ENCODE data around the gene PLS3. TPM values are rescaled to one million over a fixed set of nuclear protein-coding genes. Genes with fewer than 3 reads are reported as not detected.

Gene PLS3
- polyA plus RNA-seq, 1 donor from 2014 or later: 3.8 TPM

DNA sequence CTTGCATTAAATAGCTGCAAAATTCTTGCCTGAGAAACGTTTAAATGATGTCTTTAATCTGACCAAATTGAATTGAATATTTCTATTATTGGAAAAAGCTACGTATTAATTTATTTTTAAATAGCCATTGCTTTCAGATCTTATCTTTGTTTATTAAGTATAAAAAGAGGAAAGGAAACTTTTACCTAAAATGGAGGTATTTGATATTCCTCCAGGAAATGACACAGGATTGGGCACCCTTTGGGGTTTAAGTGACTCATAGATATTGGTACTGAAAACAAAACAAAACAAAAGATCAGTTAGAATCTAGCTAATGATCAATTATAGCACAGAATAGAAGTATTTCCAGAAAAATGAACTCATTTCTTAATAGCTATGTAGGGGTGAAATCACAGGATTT is 34.1 kb downstream of the PLS3 start:
- no peaks in the 10 kb centered on the region for H3K36me3 ChIP-seq (ENCODE audit: insufficient read depth, low read length)
- no peak overlapping the region for H3K4me2 ChIP-seq (ENCODE audit: low read length)
- H3K9me2 ChIP-seq (ENCODE audit: insufficient read depth, low read length): no peaks in the 10 kb centered on the region
- H3K9ac ChIP-seq (ENCODE audit: low read length): no peak overlapping the region
- no peaks in the 10 kb centered on the region for H3K27me3 ChIP-seq (ENCODE audit: insufficient read depth, low read depth, low read length)
- no peaks in the 10 kb centered on the region for H3F3A ChIP-seq (ENCODE audit: insufficient read depth, low read length, poor library complexity, severe bottlenecking)
- H2AFZ ChIP-seq (ENCODE audit: low read depth, low read length): no peak overlapping the region
- H3K4me3 ChIP-seq (ENCODE audit: low read length): no peak overlapping the region
- no peaks in the 10 kb centered on the region for H3K79me2 ChIP-seq (replicated peaks; ENCODE audit: insufficient read depth, low read length)
- H3K27ac ChIP-seq (ENCODE audit: low read length): no peak overlapping the region
- no peaks in the 10 kb centered on the region for H3K9me3 ChIP-seq (ENCODE audit: low read length)
- no peak for TF ChIP-seq RAD21 (conservative IDR thresholded peaks at IDR 0.05)
- no peak for TF ChIP-seq POLR2AphosphoS5 (IDR thresholded peaks at IDR 0.05)
- no peak for TF ChIP-seq SMC3 (conservative IDR thresholded peaks at IDR 0.05; ENCODE audit: poor library complexity)
- TF ChIP-seq, protein P1, sequence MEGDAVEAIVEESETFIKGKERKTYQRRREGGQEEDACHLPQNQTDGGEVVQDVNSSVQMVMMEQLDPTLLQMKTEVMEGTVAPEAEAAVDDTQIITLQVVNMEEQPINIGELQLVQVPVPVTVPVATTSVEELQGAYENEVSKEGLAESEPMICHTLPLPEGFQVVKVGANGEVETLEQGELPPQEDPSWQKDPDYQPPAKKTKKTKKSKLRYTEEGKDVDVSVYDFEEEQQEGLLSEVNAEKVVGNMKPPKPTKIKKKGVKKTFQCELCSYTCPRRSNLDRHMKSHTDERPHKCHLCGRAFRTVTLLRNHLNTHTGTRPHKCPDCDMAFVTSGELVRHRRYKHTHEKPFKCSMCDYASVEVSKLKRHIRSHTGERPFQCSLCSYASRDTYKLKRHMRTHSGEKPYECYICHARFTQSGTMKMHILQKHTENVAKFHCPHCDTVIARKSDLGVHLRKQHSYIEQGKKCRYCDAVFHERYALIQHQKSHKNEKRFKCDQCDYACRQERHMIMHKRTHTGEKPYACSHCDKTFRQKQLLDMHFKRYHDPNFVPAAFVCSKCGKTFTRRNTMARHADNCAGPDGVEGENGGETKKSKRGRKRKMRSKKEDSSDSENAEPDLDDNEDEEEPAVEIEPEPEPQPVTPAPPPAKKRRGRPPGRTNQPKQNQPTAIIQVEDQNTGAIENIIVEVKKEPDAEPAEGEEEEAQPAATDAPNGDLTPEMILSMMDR (IDR thresholded peaks at IDR 0.05; ENCODE audit: poor library complexity, severe bottlenecking): no peak
- no peak for TF ChIP-seq EP300 (conservative IDR thresholded peaks at IDR 0.05; ENCODE audit: poor library complexity, severe bottlenecking)
- TF ChIP-seq TAF1 (IDR thresholded peaks at IDR 0.05; ENCODE audit: low read depth): no peak
- TF ChIP-seq MXI1 (conservative IDR thresholded peaks at IDR 0.05; ENCODE audit: poor library complexity, severe bottlenecking): no peak
- no peak for TF ChIP-seq EZH2 (IDR thresholded peaks at IDR 0.05; ENCODE audit: borderline replicate concordance, insufficient read depth, low read length, poor library complexity, severe bottlenecking)
- TF ChIP-seq, protein P2, sequence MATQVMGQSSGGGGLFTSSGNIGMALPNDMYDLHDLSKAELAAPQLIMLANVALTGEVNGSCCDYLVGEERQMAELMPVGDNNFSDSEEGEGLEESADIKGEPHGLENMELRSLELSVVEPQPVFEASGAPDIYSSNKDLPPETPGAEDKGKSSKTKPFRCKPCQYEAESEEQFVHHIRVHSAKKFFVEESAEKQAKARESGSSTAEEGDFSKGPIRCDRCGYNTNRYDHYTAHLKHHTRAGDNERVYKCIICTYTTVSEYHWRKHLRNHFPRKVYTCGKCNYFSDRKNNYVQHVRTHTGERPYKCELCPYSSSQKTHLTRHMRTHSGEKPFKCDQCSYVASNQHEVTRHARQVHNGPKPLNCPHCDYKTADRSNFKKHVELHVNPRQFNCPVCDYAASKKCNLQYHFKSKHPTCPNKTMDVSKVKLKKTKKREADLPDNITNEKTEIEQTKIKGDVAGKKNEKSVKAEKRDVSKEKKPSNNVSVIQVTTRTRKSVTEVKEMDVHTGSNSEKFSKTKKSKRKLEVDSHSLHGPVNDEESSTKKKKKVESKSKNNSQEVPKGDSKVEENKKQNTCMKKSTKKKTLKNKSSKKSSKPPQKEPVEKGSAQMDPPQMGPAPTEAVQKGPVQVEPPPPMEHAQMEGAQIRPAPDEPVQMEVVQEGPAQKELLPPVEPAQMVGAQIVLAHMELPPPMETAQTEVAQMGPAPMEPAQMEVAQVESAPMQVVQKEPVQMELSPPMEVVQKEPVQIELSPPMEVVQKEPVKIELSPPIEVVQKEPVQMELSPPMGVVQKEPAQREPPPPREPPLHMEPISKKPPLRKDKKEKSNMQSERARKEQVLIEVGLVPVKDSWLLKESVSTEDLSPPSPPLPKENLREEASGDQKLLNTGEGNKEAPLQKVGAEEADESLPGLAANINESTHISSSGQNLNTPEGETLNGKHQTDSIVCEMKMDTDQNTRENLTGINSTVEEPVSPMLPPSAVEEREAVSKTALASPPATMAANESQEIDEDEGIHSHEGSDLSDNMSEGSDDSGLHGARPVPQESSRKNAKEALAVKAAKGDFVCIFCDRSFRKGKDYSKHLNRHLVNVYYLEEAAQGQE (IDR thresholded peaks at IDR 0.05; ENCODE audit: borderline replicate concordance): no peak
- no peaks in the 10 kb centered on the region for H4K20me1 ChIP-seq (ENCODE audit: insufficient read depth)

DNA sequence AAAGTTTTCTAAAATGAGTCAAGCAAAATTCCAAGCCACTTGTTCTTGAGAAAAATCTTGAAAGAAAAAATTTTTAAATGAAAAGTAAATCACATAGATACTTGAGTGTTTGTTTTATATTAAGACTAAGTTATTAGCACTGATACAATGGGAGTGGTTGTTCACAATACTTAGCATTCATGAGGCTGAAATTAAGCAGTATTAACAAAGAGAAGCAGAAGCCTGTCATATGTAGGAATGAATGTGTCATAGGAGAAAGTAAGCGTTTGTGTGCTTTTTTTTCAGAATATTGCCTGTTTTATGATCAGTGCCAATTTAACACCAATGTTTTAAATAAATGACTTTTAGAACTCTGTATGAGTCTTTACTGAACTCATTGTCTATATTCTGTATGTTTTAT is 37.6 kb downstream of the PLS3 start:
- Histone ChIP-seq H3K9ac (ENCODE audit: low read length) (no peak overlapping the region), H3K4me3 (ENCODE audit: low read length) (no peak overlapping the region), H3K27me3 (ENCODE audit: insufficient read depth, low read depth, low read length) (no peaks in the 10 kb centered on the region), H3K27ac (ENCODE audit: low read length) (no peak overlapping the region), H3K9me2 (ENCODE audit: insufficient read depth, low read length) (no peaks in the 10 kb centered on the region), H4K20me1 (ENCODE audit: insufficient read depth) (no peaks in the 10 kb centered on the region), H3K4me2 (ENCODE audit: low read length) (no peak overlapping the region), H3K9me3 (ENCODE audit: low read length) (no peaks in the 10 kb centered on the region), H2AFZ (ENCODE audit: low read depth, low read length) (no peak overlapping the region), H3K79me2 (replicated peaks; ENCODE audit: insufficient read depth, low read length) (no peaks in the 10 kb centered on the region), H3F3A (ENCODE audit: insufficient read depth, low read length, poor library complexity, severe bottlenecking) (no peaks in the 10 kb centered on the region), H3K36me3 (ENCODE audit: insufficient read depth, low read length) (no peaks in the 10 kb centered on the region)
- TF ChIP-seq, protein P1 (IDR thresholded peaks at IDR 0.05; ENCODE audit: poor library complexity, severe bottlenecking): no peak
- TF ChIP-seq RAD21 (conservative IDR thresholded peaks at IDR 0.05): no peak
- TF ChIP-seq POLR2AphosphoS5 (IDR thresholded peaks at IDR 0.05): no peak
- no peak for TF ChIP-seq MXI1 (conservative IDR thresholded peaks at IDR 0.05; ENCODE audit: poor library complexity, severe bottlenecking)
- TF ChIP-seq EP300 (conservative IDR thresholded peaks at IDR 0.05; ENCODE audit: poor library complexity, severe bottlenecking): no peak
- TF ChIP-seq EZH2 (IDR thresholded peaks at IDR 0.05; ENCODE audit: borderline replicate concordance, insufficient read depth, low read length, poor library complexity, severe bottlenecking): no peak
- TF ChIP-seq SMC3 (conservative IDR thresholded peaks at IDR 0.05; ENCODE audit: poor library complexity): no peak
- TF ChIP-seq TAF1 (IDR thresholded peaks at IDR 0.05; ENCODE audit: low read depth): no peak
- TF ChIP-seq, protein P2 (IDR thresholded peaks at IDR 0.05; ENCODE audit: borderline replicate concordance): no peak
